Measurements from ENCODE around the gene FAM170A. TPM values are rescaled to one million over a fixed set of nuclear protein-coding genes. Genes with fewer than 3 reads are reported as not detected.

Gene FAM170A
- total RNA-seq, 1 donor from 2014 or later, result not detected

DNA sequence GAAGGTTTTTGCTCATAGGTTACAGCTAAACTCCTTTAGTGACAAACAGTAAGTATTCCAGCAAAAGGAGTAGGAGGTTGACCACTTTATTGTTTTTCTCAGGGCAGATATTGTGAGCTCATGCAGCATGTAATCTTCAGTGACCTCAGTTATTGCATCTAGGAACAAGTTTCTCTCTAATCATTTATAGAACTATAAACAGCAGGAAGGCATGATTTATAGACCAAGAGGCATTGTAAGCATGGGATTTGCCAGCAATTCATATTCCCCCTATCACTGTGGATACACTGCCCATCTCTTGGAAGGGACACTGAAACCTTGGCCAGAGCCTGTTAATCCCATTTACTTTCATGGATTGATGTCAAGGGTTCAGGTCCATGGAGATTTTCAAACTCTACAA is 15.4 kb upstream of the FAM170A start:
- Histone ChIP-seq H3K4me3 (no peak overlapping the region), H3K27me3 (no peaks in the 10 kb centered on the region), H3K4me1 (no peaks in the 10 kb centered on the region), H3K27ac (no peak overlapping the region), H3K9me3 (no peaks in the 10 kb centered on the region), H3K36me3 (no peaks in the 10 kb centered on the region)
- intact Hi-C loops (cut with DNase I), result no loop called here
- no peak for TF ChIP-seq POLR2A (IDR thresholded peaks at IDR 0.05)
- no peak for DNase-seq (ENCODE audit: extremely low spot score in 2 of 2)

DNA sequence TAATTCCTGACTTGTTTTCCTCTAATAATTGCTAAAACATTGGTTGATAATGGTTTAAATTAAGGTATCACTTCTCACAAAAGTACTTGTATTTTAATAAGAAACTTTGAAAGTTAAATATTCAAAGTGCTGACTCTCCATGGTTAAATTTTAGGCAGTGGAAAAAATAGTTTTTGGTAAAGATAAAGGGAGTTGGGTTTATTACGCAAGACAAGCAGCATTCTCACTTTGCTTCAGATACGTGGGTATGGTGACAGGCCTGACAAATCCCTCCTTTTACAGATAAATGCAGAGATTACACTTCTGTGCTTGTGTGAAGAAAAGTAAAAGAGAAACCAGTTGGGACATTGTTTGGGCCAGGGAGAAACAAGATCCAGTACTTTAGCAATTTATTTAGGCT is 14.5 kb upstream of the FAM170A start:
- DNase-seq (ENCODE audit: extremely low spot score in 2 of 2), result no peak
- Histone ChIP-seq H3K27me3 (no peaks in the 10 kb centered on the region), H3K4me1 (no peaks in the 10 kb centered on the region), H3K36me3 (no peaks in the 10 kb centered on the region), H3K9me3 (no peaks in the 10 kb centered on the region), H3K4me3 (no peak overlapping the region), H3K27ac (no peak overlapping the region)
- TF ChIP-seq POLR2A (IDR thresholded peaks at IDR 0.05), result no peak
- TF ChIP-seq, protein P1, sequence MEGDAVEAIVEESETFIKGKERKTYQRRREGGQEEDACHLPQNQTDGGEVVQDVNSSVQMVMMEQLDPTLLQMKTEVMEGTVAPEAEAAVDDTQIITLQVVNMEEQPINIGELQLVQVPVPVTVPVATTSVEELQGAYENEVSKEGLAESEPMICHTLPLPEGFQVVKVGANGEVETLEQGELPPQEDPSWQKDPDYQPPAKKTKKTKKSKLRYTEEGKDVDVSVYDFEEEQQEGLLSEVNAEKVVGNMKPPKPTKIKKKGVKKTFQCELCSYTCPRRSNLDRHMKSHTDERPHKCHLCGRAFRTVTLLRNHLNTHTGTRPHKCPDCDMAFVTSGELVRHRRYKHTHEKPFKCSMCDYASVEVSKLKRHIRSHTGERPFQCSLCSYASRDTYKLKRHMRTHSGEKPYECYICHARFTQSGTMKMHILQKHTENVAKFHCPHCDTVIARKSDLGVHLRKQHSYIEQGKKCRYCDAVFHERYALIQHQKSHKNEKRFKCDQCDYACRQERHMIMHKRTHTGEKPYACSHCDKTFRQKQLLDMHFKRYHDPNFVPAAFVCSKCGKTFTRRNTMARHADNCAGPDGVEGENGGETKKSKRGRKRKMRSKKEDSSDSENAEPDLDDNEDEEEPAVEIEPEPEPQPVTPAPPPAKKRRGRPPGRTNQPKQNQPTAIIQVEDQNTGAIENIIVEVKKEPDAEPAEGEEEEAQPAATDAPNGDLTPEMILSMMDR (IDR thresholded peaks at IDR 0.05), result no peak
- no peak for TF ChIP-seq POLR2AphosphoS5 (IDR thresholded peaks at IDR 0.05; ENCODE audit: insufficient read depth in 1 of 2, low read depth in 1 of 2)
- intact Hi-C loops (cut with DNase I), result no loop called here

DNA sequence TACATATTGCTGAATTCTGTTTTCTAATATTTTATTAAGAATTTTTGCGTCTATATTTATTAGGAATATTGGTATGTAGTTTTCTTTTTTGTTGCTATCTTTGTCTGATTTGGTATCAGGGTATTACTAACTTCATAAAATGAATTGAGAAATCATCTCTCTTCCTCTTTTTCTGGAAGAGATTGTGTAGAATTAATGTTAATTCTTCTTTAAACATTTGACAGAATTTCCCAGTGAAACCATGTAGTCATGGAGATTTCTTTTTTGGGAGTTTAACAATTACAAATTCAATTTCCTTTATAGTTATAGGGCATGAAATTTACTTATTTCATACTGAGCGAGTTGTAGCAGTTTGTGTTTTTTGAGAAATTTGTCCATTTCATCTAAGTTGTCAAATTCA is 3.3 kb upstream of the FAM170A start:
- no peaks in the 10 kb centered on the region for H3K36me3 ChIP-seq
- H3K4me3 ChIP-seq, result no peak overlapping the region
- no peak overlapping the region for H3K27ac ChIP-seq
- intact Hi-C loops (cut with DNase I), result no loop called here
- no peaks in the 10 kb centered on the region for H3K27me3 ChIP-seq
- TF ChIP-seq POLR2A (IDR thresholded peaks at IDR 0.05) (no peak), POLR2AphosphoS5 (IDR thresholded peaks at IDR 0.05; ENCODE audit: insufficient read depth in 1 of 2, low read depth in 1 of 2) (no peak)
- TF ChIP-seq, protein P1 (IDR thresholded peaks at IDR 0.05), result no peak
- no peaks in the 10 kb centered on the region for H3K4me1 ChIP-seq
- DNase-seq (ENCODE audit: extremely low spot score in 2 of 2), result no peak
- no peaks in the 10 kb centered on the region for H3K9me3 ChIP-seq

DNA sequence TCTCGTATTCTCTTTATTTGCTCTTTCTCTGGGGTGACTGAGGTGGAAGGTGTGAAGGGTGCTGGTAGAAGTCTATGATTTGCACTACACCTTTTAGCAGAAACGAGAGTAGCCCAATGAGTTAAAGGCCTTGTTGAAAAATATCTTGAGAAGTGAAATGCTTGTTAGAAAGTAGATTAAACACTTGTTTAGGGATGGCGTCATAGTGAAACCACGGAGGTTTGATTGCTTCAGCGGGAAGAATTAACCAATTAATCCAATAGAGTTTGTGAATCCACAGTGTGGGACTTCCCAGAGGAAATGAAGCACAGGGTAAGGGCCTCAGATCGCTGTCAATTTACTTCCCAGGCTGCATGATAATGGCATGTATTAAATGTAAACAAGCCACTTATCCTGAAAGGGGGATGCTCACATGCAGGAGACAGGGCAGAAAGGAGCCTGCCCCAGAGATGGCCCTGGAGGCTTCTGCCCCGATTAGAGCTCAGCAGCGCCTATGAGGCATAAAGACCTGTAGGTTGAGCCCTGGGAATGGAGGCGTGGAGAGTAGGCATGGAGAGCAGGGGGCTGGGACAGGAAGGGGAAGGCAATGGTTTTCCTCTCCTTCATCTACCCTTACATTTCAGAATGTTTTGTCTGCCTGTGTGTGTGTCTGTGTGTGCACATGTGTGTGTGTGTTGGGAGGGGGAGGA is 1.5 kb downstream of the FAM170A start:
- H3K27me3 ChIP-seq, result no peaks in the 10 kb centered on the region
- no peaks in the 10 kb centered on the region for H3K36me3 ChIP-seq
- no peaks in the 10 kb centered on the region for H3K4me1 ChIP-seq
- intact Hi-C loops (cut with DNase I), result no loop called here
- no peak overlapping the region for H3K4me3 ChIP-seq
- no peaks in the 10 kb centered on the region for H3K9me3 ChIP-seq
- no peak for DNase-seq (ENCODE audit: extremely low spot score in 2 of 2)
- H3K27ac ChIP-seq, result no peak overlapping the region
- TF ChIP-seq POLR2A (IDR thresholded peaks at IDR 0.05) (no peak), POLR2AphosphoS5 (IDR thresholded peaks at IDR 0.05; ENCODE audit: insufficient read depth in 1 of 2, low read depth in 1 of 2) (no peak)
- TF ChIP-seq, protein P1 (IDR thresholded peaks at IDR 0.05), result no peak

DNA sequence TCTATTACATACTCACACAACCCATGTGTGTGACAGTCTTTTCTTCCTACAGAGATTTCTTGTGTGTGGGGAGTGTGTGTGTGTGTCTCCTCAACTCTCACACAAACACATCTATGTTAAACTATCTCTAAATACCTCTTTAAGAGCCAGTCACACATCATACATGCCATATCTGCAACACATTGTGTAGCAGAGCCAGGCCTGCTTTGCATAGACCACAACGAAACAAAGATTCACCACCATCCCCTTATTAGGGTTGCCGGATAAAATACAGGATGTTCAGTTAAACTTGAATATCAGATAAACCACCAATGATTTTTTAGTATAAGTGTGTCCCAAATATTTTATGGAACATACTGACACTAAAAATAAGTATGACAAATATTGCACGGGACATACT is 2.3 kb downstream of the FAM170A start:
- H3K27me3 ChIP-seq, result no peaks in the 10 kb centered on the region
- DNase-seq (ENCODE audit: extremely low spot score in 2 of 2), result no peak
- intact Hi-C loops (cut with DNase I), result no loop called here
- TF ChIP-seq, protein P1 (IDR thresholded peaks at IDR 0.05), result no peak
- TF ChIP-seq POLR2A (IDR thresholded peaks at IDR 0.05) (no peak), POLR2AphosphoS5 (IDR thresholded peaks at IDR 0.05; ENCODE audit: insufficient read depth in 1 of 2, low read depth in 1 of 2) (no peak)
- H3K4me1 ChIP-seq, result no peaks in the 10 kb centered on the region
- H3K27ac ChIP-seq, result no peak overlapping the region
- H3K9me3 ChIP-seq, result no peaks in the 10 kb centered on the region
- no peaks in the 10 kb centered on the region for H3K36me3 ChIP-seq
- H3K4me3 ChIP-seq, result no peak overlapping the region

Data from vagina (tissue), 2 donors.